Lung (tissue), 12 donors: ENCODE results near the gene CIC. TPM values are rescaled to one million over a fixed set of nuclear protein-coding genes. Genes with fewer than 3 reads are reported as not detected.

Source experiments
- ATAC-seq: fragments of 200-7000 bp; cut with Tn5 transposase; one replicate; pipeline ENCODE4 v1.9.1; 2020; ENCODE audit warnings: moderate number of reproducible peaks; ENCODE audit not compliant: insufficient read depth, low FRiP score
- DNase-seq, 3 donors: peaks; one replicate each; pipeline ENCODE4 v3.0.0-alpha.2; 2013 to 2017
- H3K27ac ChIP-seq, 2 donors: one replicate each; pipeline ENCODE4 v1.5.1; 2013; ENCODE audit warnings: mild to moderate bottlenecking in 2 of 2, moderate library complexity in 2 of 2, control low read depth in 1 of 2, inconsistent platforms in 1 of 2, low read depth in 1 of 2, low read length in 1 of 2
- H3K27me3 ChIP-seq, 3 donors: one replicate each; pipeline ENCODE4 v1.5.1; 2013; ENCODE audit warnings: low read length in 2 of 3; ENCODE audit not compliant: control insufficient read depth in 3 of 3, insufficient read depth in 3 of 3
- H3K36me3 ChIP-seq, 4 donors: one replicate each; pipeline ENCODE4 v1.5.1; 2013; ENCODE audit warnings: low read length in 4 of 4, mild to moderate bottlenecking in 1 of 4, moderate library complexity in 1 of 4; ENCODE audit not compliant: control insufficient read depth in 4 of 4, insufficient read depth in 4 of 4
- H3K4me1 ChIP-seq, 5 donors: one replicate each; pipeline ENCODE4 v1.5.1; 2013; ENCODE audit warnings: low read length in 5 of 5, mild to moderate bottlenecking in 2 of 5, moderate library complexity in 1 of 5; ENCODE audit not compliant: control insufficient read depth in 5 of 5, insufficient read depth in 5 of 5
- H3K4me3 ChIP-seq: one replicate; pipeline ENCODE4 v1.5.1; 2013; ENCODE audit warnings: mild to moderate bottlenecking, control low read depth, moderate library complexity
- H3K9ac ChIP-seq, 2 donors: one replicate each; pipeline ENCODE4 v1.5.1; 2013; ENCODE audit warnings: low read length in 2 of 2, control low read depth in 1 of 2; ENCODE audit not compliant: insufficient read depth in 1 of 2
- H3K9me3 ChIP-seq, 4 donors: one replicate each; pipeline ENCODE4 v1.5.1; 2013; ENCODE audit warnings: low read length in 3 of 4, mild to moderate bottlenecking in 1 of 4, moderate library complexity in 1 of 4; ENCODE audit not compliant: control insufficient read depth in 4 of 4, insufficient read depth in 3 of 4
- CTCF ChIP-seq: IDR thresholded peaks from 2 replicates; pipeline ENCODE4 v1.5.1; 2012; ENCODE audit warnings: mild to moderate bottlenecking; ENCODE audit errors: control extremely low read depth, extremely low read depth
- WGBS, 2 donors: extraction: QIAGEN DNeasy Blood & Tissue Kit; methylation state at CpG; one replicate each; pipeline ENCODE4 v1.1.7; 2013; 5-methylcytosine and 5-hydroxymethylcytosine counted together
- polyA plus RNA-seq, 2 donors: library from polyadenylated mRNA; stranded (reverse); fragments of 200-250 nt; gene quantifications; one replicate each; pipeline ENCODE4 v1.2.1, GENCODE V29; 2013
- total RNA-seq, 2 donors: library from RNA; depleted of rRNA in 1 of 2; stranded (reverse); fragments of >200 nt in 1 of 2; gene quantifications; one replicate each; pipeline ENCODE4 v1.2.1, GENCODE V29; 2014 to 2021
- donor health status: control.
- donor health status: control.
- donor health status: Bipolar disorder and iron deficiency.
- donor health status: healthy.
- donor health status: DM: yes; HTN: yes; CAD: no.

Gene CIC
- total and polyA plus RNA-seq, 4 donors, result 31.2 to 84.5 (median 40.6) TPM

- H3K4me3 ChIP-seq, result no peak overlapping the region
- H3K9ac ChIP-seq, result no peak overlapping the region
- no peak overlapping the region for H3K27ac ChIP-seq
- WGBS, 2 donors, result 89 to 96% methylated on average over 8 of the region's 8 CpGs
- no peak for DNase-seq
- no peaks in the 10 kb centered on the region for H3K27me3 ChIP-seq
- no peak for ATAC-seq
- H3K36me3 ChIP-seq, result peaks cover 14 to 78% (median 36%) of the 10 kb centered on the region in 4 donors
- TF ChIP-seq CTCF, result no peak
- H3K9me3 ChIP-seq, result no peaks in the 10 kb centered on the region
- peaks cover 11 to 19% (median 16%) of the 10 kb centered on the region in 5 donors for H3K4me1 ChIP-seq
Measured at GRCh38 chr19:42289556-42290041, 20.5 kb downstream of the CIC start.

DNA sequence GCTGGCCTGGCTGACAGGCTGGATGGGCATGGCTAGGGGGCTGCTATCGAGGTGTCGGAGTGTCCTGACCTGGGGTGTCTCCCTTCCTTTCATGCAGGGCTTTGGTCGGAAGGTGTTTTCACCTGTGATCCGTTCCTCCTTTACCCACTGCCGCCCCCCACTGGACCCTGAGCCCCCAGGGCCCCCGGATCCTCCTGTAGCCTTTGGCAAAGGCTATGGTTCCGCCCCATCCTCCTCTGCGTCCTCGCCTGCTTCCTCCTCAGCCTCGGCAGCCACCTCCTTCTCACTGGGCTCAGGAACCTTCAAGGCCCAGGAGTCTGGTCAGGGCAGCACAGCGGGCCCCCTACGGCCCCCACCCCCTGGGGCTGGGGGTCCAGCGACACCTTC, 21.1 kb downstream of the CIC start:
- 86 to 88% methylated on average over 13 of the region's 13 CpGs for WGBS, 2 donors
- Histone ChIP-seq H3K27ac (no peak overlapping the region), H3K36me3 (peaks cover 14 to 83% (median 36%) of the 10 kb centered on the region in 4 donors), H3K4me3 (no peak overlapping the region), H3K9ac (no peak overlapping the region), H3K27me3 (no peaks in the 10 kb centered on the region), H3K9me3 (no peaks in the 10 kb centered on the region), H3K4me1 (peaks cover 8 to 19% (median 11%) of the 10 kb centered on the region in 5 donors)
- DNase-seq (no peak), ATAC-seq (no peak)
- no peak for TF ChIP-seq CTCF

GRCh38 chr19:42290523-42291434, 21.7 kb downstream of the CIC start:
- no peak overlapping the region for H3K27ac ChIP-seq
- TF ChIP-seq CTCF, result no peak
- DNase-seq (no peak), ATAC-seq (no peak)
- H3K36me3 ChIP-seq, result peaks cover 14 to 87% (median 36%) of the 10 kb centered on the region in 4 donors
- 89 to 90% methylated on average over 31 of the region's 31 CpGs for WGBS, 2 donors
- peaks cover 3 to 13% (median 5%) of the 10 kb centered on the region in 5 donors for H3K4me1 ChIP-seq
- no peak overlapping the region for H3K9ac ChIP-seq
- H3K27me3 ChIP-seq, result no peaks in the 10 kb centered on the region
- H3K9me3 ChIP-seq, result no peaks in the 10 kb centered on the region
- no peak overlapping the region for H3K4me3 ChIP-seq
